BJ (cell line): Measurements from ENCODE around the gene MYG1. TPM values are rescaled to one million over a fixed set of nuclear protein-coding genes. Genes with fewer than 3 reads are reported as not detected.

ENCODE experiments used
- CTCF ChIA-PET: fragments of 350-600 bp; formaldehyde crosslinking; extraction: SDS; loops from one replicate; lab custom pipeline; 2021; ENCODE audit warnings: antibody characterized with exemption, inconsistent platforms; lab: Yijun Ruan, JAX
- POLR2A ChIA-PET: fragments of 300-600 bp; sonication (Branson Sonifier 250); formaldehyde crosslinking; extraction: SDS; loops from one replicate; lab custom pipeline; 2021; ENCODE audit warnings: antibody characterized with exemption; lab: Charles Lee
- DNase-seq: peaks from one replicate; pipeline ENCODE4 v3.0.0-alpha.2; 2011; ENCODE audit warnings: low read depth
- H3K27me3 ChIP-seq: 2 replicates; pipeline ENCODE4 v1.6.0; 2011; ENCODE audit warnings: low read length; ENCODE audit not compliant: control insufficient read depth, insufficient read depth
- H3K36me3 ChIP-seq: 2 replicates; pipeline ENCODE4 v1.5.1; 2011; ENCODE audit warnings: low read length; ENCODE audit not compliant: control insufficient read depth, insufficient read depth
- H3K4me3 ChIP-seq: 2 replicates; pipeline ENCODE4 v1.5.1; 2011; ENCODE audit warnings: low read depth, mild to moderate bottlenecking, control low read depth, low read length
- CTCF ChIP-seq: IDR thresholded peaks from 2 replicates; pipeline ENCODE4 v1.5.1; 2011; ENCODE audit warnings: low read depth, mild to moderate bottlenecking, control low read depth, inconsistent platforms, low read length, moderate library complexity; ENCODE audit not compliant: insufficient read depth
- polyA plus RNA-seq: library from polyadenylated mRNA; depleted of rRNA; stranded (reverse); fragments of >200 nt; gene quantifications from 2 replicates; pipeline ENCODE4 v1.2.3, GENCODE V29; 2011

Gene MYG1
- polyA plus RNA-seq, 1 experiment = 78.3 TPM

DNA sequence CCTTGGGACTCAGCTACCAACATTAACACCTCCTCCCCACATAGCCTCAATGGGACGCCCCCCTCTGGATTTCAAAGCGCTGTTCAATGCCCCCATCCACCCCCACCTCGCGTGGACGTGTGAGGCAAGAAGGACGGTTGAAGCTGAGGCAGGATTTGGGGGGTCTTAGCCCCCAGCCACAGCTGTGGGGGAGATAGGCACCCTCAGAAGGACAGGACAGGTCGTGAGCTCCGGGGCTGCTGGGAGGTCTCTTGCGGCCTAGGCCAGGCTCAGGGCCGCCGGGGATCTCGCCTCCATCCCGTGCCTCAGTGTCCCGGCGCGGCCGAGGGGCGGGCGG is 45.0 kb downstream of the MYG1 start:
- TF ChIP-seq CTCF = 0 out of 2 replicates have a peak, but pooled peaks have one; percentile 3
- DNase-seq = no peak

DNA sequence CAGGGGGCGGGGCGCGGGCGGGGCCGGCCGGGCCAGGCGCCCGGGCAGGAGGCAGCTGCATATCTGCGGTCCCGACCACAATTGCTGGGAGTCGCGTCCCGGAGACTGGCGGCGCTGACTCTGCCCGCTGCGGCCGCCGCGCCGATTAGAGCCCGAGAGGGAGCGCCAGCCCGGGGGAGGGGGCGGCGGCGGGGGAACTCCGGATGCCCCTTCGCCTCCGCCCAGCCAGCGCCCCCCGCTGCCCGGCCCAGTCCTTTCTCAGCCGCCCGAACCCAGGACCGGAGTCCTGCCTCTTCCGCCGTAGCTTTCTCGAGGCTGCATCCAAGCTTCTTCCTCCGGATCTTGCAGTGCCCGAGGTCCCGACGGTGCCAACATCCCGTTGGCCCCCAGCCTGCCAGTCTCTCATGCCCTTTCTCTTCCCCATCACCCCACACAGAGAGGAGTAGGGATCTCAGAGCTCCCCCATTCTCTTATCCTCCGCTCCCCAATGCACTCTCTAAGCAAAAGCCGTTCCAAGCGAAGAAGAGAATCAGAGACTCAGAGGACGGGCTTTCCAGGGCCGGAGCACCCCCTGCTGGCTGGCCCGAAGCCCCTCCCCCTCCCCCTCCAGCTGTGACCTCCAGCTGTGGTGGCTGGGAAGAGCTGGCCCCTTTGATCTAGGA is 45.5 kb downstream of the MYG1 start:
- ChIA-PET CTCF (interaction anchor here (0.6 to 10.7 kb wide), 41 partner anchors 7 to 1154 kb away, joined by 3 to 210 read pairs (median 4); partner anchors contain the start of genes AAAS, AMHR2, ATP5MC2 and ESPL1), POLR2A (interaction anchor here (0.5 to 0.7 kb wide), 6 partner anchors 10 to 301 kb away, joined by 3 to 9 read pairs (median 4); partner anchors contain the start of gene SP1)
- peak; percentile 93 for TF ChIP-seq CTCF
- Histone ChIP-seq H3K4me3 (peak overlapping the region; percentile 66), H3K36me3 (no peaks in the 10 kb centered on the region), H3K27me3 (no peaks in the 10 kb centered on the region; the same call in 1 of the 2 replicates)
- DNase-seq = no peak

More for the DNA sequence above, 45.0 kb downstream of the MYG1 start:
- POLR2A ChIA-PET = interaction anchor here (0.6 kb wide), 2 partner anchors 92 to 177 kb away, joined by 4 to 9 read pairs; no protein-coding TSS in a partner anchor
- H3K27me3 ChIP-seq = peaks cover 2% of the 10 kb centered on the region; the same call in 1 of the 2 replicates
- no peaks in the 10 kb centered on the region for H3K36me3 ChIP-seq
- peak overlapping the region; percentile 66 for H3K4me3 ChIP-seq
- CTCF ChIA-PET = interaction anchor here (0.6 to 10.7 kb wide), 29 partner anchors 8 to 331 kb away, joined by 3 to 210 read pairs (median 5); partner anchors contain the start of genes AAAS, AMHR2, ATP5MC2 and ESPL1

GRCh38 chr12:53345486-53346188 is 46.1 kb downstream of the MYG1 start:
- TF ChIP-seq CTCF = no peak
- peak overlapping the region; percentile 66; the same call in 1 of the 2 replicates for H3K4me3 ChIP-seq
- CTCF ChIA-PET = interaction anchor here (0.6 to 10.7 kb wide), 36 partner anchors 8 to 1155 kb away, joined by 3 to 210 read pairs (median 4); partner anchors contain the start of genes AAAS, AMHR2, ATP5MC2 and PFDN5
- H3K27me3 ChIP-seq = no peaks in the 10 kb centered on the region; the same call in 1 of the 2 replicates
- no peaks in the 10 kb centered on the region for H3K36me3 ChIP-seq
- no peak for DNase-seq
- POLR2A ChIA-PET = interaction anchor here (0.5 to 0.7 kb wide), 4 partner anchors 11 to 302 kb away, joined by 3 to 7 read pairs (median 4); partner anchors contain the start of gene SP1

DNA sequence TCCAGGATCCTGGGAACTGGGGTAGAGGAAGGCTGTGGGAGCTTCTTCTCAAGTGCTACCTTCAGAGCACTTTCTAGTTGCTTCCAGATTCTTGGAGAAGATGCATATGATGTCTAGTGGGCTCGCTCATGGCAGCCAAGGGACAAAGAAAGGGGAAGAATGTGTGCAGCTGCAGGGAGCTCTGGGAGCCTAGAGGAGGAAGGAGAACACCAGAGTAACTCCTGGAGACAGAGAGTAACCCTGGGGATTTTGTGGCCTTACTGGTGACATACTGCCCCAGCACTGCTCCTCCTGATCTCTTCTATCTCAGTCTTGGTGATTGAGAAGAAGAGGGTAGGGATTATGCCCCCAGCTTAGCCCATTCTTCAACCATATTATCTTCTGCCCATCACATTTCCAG is 47.0 kb downstream of the MYG1 start:
- POLR2A ChIA-PET = no interaction called here

More for the DNA sequence above, 47.0 kb downstream of the MYG1 start:
- no peak for TF ChIP-seq CTCF
- H3K27me3 ChIP-seq = no peaks in the 10 kb centered on the region
- DNase-seq = no peak
- H3K4me3 ChIP-seq = no peak overlapping the region
- H3K36me3 ChIP-seq = no peaks in the 10 kb centered on the region
- CTCF ChIA-PET = interaction anchor here (0.5 to 10.7 kb wide), 8 partner anchors 11 to 187 kb away, joined by 3 to 210 read pairs (median 10); partner anchors contain the start of genes AAAS and AMHR2
